ENCODE results near the gene TRPV5. TPM values are rescaled to one million over a fixed set of nuclear protein-coding genes. Genes with fewer than 3 reads are reported as not detected.

The TRPV5 gene
- total and polyA plus RNA-seq, 8 donors = not detected

DNA sequence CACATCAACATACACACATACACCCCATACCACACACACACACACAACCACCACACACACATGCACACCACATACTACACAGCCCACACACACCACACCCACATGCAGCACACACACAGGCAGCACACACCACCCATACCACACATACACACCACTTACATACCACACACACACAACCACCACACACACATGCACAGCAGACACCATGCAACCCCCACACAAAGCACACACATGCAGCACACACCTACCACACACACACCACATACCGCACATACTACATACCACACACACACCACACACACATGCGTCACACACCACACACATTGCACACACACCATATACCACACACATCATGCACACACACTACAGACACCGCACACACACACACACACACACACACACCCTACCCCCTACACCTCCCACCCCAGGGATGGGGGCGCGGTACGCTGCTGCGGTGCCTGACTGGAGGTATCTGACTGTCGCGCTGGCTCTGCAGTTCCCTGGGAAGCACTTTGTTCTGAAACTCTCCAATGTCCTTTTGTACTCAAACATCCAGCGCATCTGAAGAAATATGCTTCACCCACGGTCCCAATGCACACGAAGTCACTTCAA, 42.6 kb downstream of the TRPV5 start:
- intact Hi-C loops (cut with DNase I; ENCODE audit: low total_unique reads) = no loop called here
- Histone ChIP-seq H3K4me3 (no peak overlapping the region), H3K27me3 (peaks cover 0 to 31% (median 0%) of the 10 kb centered on the region in 3 donors), H3K36me3 (no peaks in the 10 kb centered on the region), H3K9me3 (no peaks in the 10 kb centered on the region), H3K4me1 (peaks cover 0 to 4% (median 0%) of the 10 kb centered on the region in 4 donors), H3K27ac (no peak overlapping the region)
- no peak for DNase-seq
- TF ChIP-seq EP300 (IDR thresholded peaks at IDR 0.05) (no peak), POLR2A (IDR thresholded peaks at IDR 0.05) (no peak), POLR2AphosphoS5 (IDR thresholded peaks at IDR 0.05) (no peak)
- TF ChIP-seq, protein P1, sequence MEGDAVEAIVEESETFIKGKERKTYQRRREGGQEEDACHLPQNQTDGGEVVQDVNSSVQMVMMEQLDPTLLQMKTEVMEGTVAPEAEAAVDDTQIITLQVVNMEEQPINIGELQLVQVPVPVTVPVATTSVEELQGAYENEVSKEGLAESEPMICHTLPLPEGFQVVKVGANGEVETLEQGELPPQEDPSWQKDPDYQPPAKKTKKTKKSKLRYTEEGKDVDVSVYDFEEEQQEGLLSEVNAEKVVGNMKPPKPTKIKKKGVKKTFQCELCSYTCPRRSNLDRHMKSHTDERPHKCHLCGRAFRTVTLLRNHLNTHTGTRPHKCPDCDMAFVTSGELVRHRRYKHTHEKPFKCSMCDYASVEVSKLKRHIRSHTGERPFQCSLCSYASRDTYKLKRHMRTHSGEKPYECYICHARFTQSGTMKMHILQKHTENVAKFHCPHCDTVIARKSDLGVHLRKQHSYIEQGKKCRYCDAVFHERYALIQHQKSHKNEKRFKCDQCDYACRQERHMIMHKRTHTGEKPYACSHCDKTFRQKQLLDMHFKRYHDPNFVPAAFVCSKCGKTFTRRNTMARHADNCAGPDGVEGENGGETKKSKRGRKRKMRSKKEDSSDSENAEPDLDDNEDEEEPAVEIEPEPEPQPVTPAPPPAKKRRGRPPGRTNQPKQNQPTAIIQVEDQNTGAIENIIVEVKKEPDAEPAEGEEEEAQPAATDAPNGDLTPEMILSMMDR (IDR thresholded peaks at IDR 0.05) = no peak
- WGBS, 5 donors = 77 to 87% (median 84%) methylated on average over 12 of the region's 12 CpGs

DNA sequence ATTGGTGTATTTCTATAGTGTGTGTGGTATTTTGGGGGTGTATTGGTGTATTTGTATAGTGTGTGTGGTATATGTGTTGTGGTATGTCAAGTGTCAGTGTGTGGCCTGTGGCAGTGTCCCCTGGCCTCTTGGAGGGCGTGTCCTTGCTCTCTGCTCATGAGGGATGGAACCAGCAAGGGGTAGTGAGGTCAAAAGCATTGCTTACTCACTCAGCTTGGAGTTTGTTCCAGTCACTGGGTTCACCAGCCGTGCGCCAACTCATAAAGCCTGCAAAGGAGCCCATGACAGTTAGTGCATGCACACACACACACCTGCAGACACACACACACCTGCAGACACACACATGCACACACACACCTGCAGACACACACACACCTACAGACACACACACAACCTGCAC, 43.7 kb downstream of the TRPV5 start:
- no peak for TF ChIP-seq EP300 (IDR thresholded peaks at IDR 0.05)
- TF ChIP-seq POLR2AphosphoS5 (IDR thresholded peaks at IDR 0.05) = no peak
- TF ChIP-seq POLR2A (IDR thresholded peaks at IDR 0.05) = no peak
- TF ChIP-seq, protein P1 (IDR thresholded peaks at IDR 0.05) = no peak
- Histone ChIP-seq H3K27ac (no peak overlapping the region), H3K36me3 (no peaks in the 10 kb centered on the region), H3K4me1 (peaks cover 0 to 8% (median 6%) of the 10 kb centered on the region in 4 donors), H3K9me3 (no peaks in the 10 kb centered on the region), H3K4me3 (no peak overlapping the region), H3K27me3 (peaks cover 0 to 31% (median 0%) of the 10 kb centered on the region in 3 donors)
- DNase-seq = peak in 1 of 2 donors; percentile 18
- intact Hi-C loops (cut with DNase I; ENCODE audit: low total_unique reads) = no loop called here
- WGBS, 5 donors = 50 to 70% (median 60%) methylated on average over 1 to 3 of the region's 3 CpGs

GRCh38 chr7:142887282-142888015, 46.1 kb downstream of the TRPV5 start:
- intact Hi-C loops (cut with DNase I; ENCODE audit: low total_unique reads) = no loop called here
- TF ChIP-seq POLR2AphosphoS5 (IDR thresholded peaks at IDR 0.05) (no peak), POLR2A (IDR thresholded peaks at IDR 0.05) (no peak), EP300 (IDR thresholded peaks at IDR 0.05) (no peak)
- TF ChIP-seq, protein P1 (IDR thresholded peaks at IDR 0.05) = no peak
- peaks cover 0 to 12% (median 10%) of the 10 kb centered on the region in 4 donors for H3K4me1 ChIP-seq
- H3K27me3 ChIP-seq = peaks cover 0 to 34% (median 0%) of the 10 kb centered on the region in 3 donors
- peak in 1 of 2 donors; percentile 20 for DNase-seq
- 70 to 82% (median 78%) methylated on average over 12 of the region's 12 CpGs for WGBS, 5 donors
- H3K27ac ChIP-seq = no peak overlapping the region
- H3K36me3 ChIP-seq = no peaks in the 10 kb centered on the region
- no peaks in the 10 kb centered on the region for H3K9me3 ChIP-seq
- no peak overlapping the region for H3K4me3 ChIP-seq

- H3K27me3 ChIP-seq = peaks cover 0 to 34% (median 0%) of the 10 kb centered on the region in 3 donors
- peak in 1 of 2 donors; percentile 8 for DNase-seq
- no peaks in the 10 kb centered on the region for H3K9me3 ChIP-seq
- peaks cover 0 to 12% (median 10%) of the 10 kb centered on the region in 4 donors for H3K4me1 ChIP-seq
- intact Hi-C loops (cut with DNase I; ENCODE audit: low total_unique reads) = no loop called here
- H3K36me3 ChIP-seq = no peaks in the 10 kb centered on the region
- TF ChIP-seq, protein P1 (IDR thresholded peaks at IDR 0.05) = no peak
- no peak for TF ChIP-seq EP300 (IDR thresholded peaks at IDR 0.05)
- TF ChIP-seq POLR2A (IDR thresholded peaks at IDR 0.05) = no peak
- TF ChIP-seq POLR2AphosphoS5 (IDR thresholded peaks at IDR 0.05) = no peak
- 70 to 83% (median 74%) methylated on average over 7 of the region's 7 CpGs for WGBS, 5 donors
- no peak overlapping the region for H3K27ac ChIP-seq
- H3K4me3 ChIP-seq = no peak overlapping the region
Measured at GRCh38 chr7:142886866-142887265, 46.7 kb downstream of the TRPV5 start.
